ENCODE measurements around the gene SHC4. TPM values are rescaled to one million over a fixed set of nuclear protein-coding genes. Genes with fewer than 3 reads are reported as not detected.

SHC4 gene
- total RNA-seq, 1 donor from 2014 or later, result 4.2 TPM

DNA sequence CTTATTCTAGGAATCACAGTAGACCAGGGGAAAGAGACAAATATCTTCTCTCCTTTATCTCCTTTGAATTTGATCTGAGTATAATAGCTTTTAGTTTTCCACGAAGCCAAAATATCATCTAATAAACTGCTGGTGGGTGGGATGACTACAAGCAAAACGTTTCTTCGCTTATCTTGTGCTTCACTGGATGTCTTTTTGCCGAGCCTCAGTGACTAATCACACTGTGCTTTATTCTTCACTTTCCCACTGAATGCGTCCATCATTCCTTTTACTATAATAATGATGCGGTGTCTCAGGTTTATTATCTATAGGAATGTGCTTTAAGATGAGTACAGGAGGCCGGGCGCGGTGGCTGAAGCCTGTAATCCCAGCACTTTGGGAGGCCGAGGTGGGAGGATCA, 185.4 kb downstream of the SHC4 start:
- DNase-seq (ENCODE audit: low read depth), result no peak
- Histone ChIP-seq H3K4me3 (ENCODE audit: low read depth, low read length) (no peak overlapping the region), H3K36me3 (ENCODE audit: control insufficient read depth, insufficient read depth, low read length) (no peaks in the 10 kb centered on the region), H3K27me3 (ENCODE audit: control insufficient read depth, insufficient read depth, low read length) (no peaks in the 10 kb centered on the region)
- TF ChIP-seq CTCF (IDR thresholded peaks at IDR 0.05; ENCODE audit: insufficient read depth, low read length, poor library complexity, severe bottlenecking), result no peak

GRCh38 chr15:48777645-48778330, 185.9 kb downstream of the SHC4 start:
- DNase-seq (ENCODE audit: low read depth), result no peak
- no peaks in the 10 kb centered on the region for H3K36me3 ChIP-seq (ENCODE audit: control insufficient read depth, insufficient read depth, low read length)

GRCh38 chr15:48775546-48775945, 188.2 kb downstream of the SHC4 start:
- Histone ChIP-seq H3K27me3 (ENCODE audit: control insufficient read depth, insufficient read depth, low read length) (no peaks in the 10 kb centered on the region), H3K4me3 (ENCODE audit: low read depth, low read length) (no peak overlapping the region), H3K36me3 (ENCODE audit: control insufficient read depth, insufficient read depth, low read length) (no peaks in the 10 kb centered on the region)
- no peak for DNase-seq (ENCODE audit: low read depth)
- no peak for TF ChIP-seq CTCF (IDR thresholded peaks at IDR 0.05; ENCODE audit: insufficient read depth, low read length, poor library complexity, severe bottlenecking)

More at GRCh38 chr15:48777645-48778330, 185.9 kb downstream of the SHC4 start:
- no peak overlapping the region for H3K4me3 ChIP-seq (ENCODE audit: low read depth, low read length)
- no peak for TF ChIP-seq CTCF (IDR thresholded peaks at IDR 0.05; ENCODE audit: insufficient read depth, low read length, poor library complexity, severe bottlenecking)
- H3K27me3 ChIP-seq (ENCODE audit: control insufficient read depth, insufficient read depth, low read length), result no peaks in the 10 kb centered on the region

GRCh38 chr15:48774484-48774883, 189.2 kb downstream of the SHC4 start:
- TF ChIP-seq CTCF (IDR thresholded peaks at IDR 0.05; ENCODE audit: insufficient read depth, low read length, poor library complexity, severe bottlenecking), result no peak
- H3K4me3 ChIP-seq (ENCODE audit: low read depth, low read length), result no peak overlapping the region
- DNase-seq (ENCODE audit: low read depth), result no peak
- no peaks in the 10 kb centered on the region for H3K27me3 ChIP-seq (ENCODE audit: control insufficient read depth, insufficient read depth, low read length)
- H3K36me3 ChIP-seq (ENCODE audit: control insufficient read depth, insufficient read depth, low read length), result no peaks in the 10 kb centered on the region

Other genes starting within 250 kb of the SHC4 start
- gene CEP152, start 152.8 kb downstream of the SHC4 start, total RNA-seq, result 2.5 and 3.2 TPM in 2 replicates
- 105 and 134 TPM in 2 replicates for gene EID1, start 85.8 kb downstream of the SHC4 start, total RNA-seq
- gene SECISBP2L, start 82.5 kb upstream of the SHC4 start, total RNA-seq, result 20.0 and 22.4 TPM in 2 replicates
- gene COPS2, start 191.7 kb upstream of the SHC4 start, total RNA-seq, result 35.7 and 46.1 TPM in 2 replicates
- 16.4 and 28.6 TPM in 2 replicates for gene GALK2, start 206.3 kb upstream of the SHC4 start, total RNA-seq